Endometrial microvascular endothelial cells (primary cell): ENCODE data around the gene IGFBP4. TPM values are rescaled to one million over a fixed set of nuclear protein-coding genes. Genes with fewer than 3 reads are reported as not detected.

Experiments used
- in situ Hi-C: cut with HindIII; loops from 2 replicates; pipeline ENCODE4 v1.10.0; 2017; ENCODE audit warnings: low sequenced_read_pairs, low pct_unique_long_range_greater_than_20kb; ENCODE audit errors: inconsistent ontology term
- total RNA-seq: library from RNA; depleted of rRNA; stranded (reverse); fragments of >200 nt; gene quantifications from one replicate; pipeline ENCODE4 v1.2.3, GENCODE V29; 2015; ENCODE audit errors: inconsistent ontology term

IGFBP4 gene
- total RNA-seq, 1 donor from 2014 or later, result 66.7 TPM

DNA sequence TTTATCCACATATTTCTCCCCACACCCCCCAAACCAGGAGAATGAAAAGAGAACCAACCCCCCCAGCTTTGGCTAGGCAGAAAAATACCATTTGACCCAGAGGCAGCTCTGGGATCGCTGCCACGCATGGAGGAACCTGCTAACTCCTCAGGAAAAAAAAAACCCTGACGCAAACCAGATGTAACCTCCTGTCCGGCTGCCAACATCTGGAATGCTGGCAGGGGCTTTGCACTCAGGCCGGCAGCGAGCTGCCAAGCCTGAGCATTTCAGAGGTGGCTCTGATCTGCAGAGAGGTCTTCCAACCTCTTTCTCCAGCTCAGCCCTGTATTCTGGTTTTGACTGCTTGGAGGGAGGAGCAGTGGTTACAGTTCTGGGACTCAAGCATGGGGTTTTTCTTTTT is 8.2 kb downstream of the IGFBP4 start:
- in situ Hi-C loops, result no loop called here

DNA sequence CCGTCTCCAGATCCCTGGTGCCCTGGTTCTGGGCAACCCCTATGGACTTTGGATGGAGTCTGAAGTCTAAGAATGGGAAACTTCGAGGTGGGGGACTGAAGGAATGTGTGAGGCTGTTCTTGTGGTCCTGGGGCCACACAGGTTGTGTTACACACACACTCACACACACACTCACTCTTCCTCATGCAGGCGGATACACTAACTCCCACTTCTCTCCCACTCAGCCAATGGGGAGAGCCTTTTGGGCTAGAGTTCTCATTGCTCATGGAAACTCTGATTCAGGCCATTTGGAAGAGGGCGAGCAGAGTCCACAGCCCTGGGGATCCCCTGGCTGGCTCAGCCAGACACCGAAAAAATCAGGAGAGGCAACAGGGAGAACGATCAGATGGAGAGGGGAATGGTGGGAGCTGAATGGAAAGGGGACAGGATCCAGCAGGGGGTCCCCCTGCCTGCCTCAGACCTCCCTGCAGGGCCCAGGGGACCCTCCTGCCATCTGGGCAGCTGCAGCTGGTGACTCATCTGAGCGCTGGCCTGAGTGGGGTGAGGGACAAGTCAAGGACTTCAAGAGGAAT is 9.1 kb downstream of the IGFBP4 start:
- in situ Hi-C loops, result no loop called here

DNA sequence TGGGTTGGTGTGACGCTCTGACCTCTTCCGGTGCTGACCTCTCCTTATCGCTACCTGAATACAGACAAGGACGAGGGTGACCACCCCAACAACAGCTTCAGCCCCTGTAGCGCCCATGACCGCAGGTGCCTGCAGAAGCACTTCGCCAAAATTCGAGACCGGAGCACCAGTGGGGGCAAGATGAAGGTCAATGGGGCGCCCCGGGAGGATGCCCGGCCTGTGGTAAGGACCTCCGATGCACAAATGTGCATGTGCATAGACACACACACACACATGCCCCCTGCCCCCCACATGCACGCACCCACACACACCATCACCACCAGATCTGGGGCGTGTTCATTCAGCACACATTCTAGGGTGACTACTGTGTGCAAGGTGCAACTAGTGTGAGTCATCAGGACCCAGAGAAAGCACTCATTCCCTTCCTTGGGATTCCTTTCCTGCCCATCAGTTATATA is 9.7 kb downstream of the IGFBP4 start:
- in situ Hi-C loops, result no loop called here

DNA sequence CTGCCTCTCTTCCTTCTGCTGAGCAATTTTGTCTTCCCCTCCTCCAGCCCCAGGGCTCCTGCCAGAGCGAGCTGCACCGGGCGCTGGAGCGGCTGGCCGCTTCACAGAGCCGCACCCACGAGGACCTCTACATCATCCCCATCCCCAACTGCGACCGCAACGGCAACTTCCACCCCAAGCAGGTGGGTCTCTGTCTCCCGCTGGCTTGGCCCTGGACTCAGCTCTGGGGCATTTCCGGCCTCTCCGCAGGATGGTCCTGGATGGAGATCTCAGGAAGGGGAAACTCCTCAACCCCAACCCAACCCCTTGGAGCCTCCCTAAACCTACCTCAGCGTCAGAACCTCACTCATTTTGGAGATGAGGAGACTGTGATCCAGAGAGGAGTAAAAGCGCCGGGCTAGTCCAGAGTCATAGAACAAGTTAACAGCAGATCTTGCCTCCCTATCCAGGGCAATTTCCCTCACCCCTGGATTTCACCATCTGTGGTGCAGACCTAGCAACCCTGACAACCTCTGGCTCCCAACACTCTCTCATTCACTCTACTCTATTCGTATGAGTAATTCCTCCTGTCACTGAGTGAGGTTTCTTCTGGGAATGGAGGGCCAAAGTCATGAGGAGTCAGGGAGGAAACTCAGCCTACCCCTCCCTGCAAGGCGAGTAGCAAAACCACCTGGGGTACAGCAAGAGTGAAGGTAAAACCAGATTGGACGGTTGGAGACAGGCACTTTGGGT is 10.8 kb downstream of the IGFBP4 start:
- in situ Hi-C loops, result no loop called here

GRCh38 chr17:40454613-40454995 is 11.4 kb downstream of the IGFBP4 start:
- in situ Hi-C loops, result no loop called here

DNA sequence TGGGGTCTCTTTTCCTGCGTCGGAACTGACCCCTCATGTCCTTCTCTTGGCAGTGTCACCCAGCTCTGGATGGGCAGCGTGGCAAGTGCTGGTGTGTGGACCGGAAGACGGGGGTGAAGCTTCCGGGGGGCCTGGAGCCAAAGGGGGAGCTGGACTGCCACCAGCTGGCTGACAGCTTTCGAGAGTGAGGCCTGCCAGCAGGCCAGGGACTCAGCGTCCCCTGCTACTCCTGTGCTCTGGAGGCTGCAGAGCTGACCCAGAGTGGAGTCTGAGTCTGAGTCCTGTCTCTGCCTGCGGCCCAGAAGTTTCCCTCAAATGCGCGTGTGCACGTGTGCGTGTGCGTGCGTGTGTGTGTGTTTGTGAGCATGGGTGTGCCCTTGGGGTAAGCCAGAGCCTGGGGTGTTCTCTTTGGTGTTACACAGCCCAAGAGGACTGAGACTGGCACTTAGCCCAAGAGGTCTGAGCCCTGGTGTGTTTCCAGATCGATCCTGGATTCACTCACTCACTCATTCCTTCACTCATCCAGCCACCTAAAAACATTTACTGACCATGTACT is 13.2 kb downstream of the IGFBP4 start:
- in situ Hi-C loops, result no loop called here

DNA sequence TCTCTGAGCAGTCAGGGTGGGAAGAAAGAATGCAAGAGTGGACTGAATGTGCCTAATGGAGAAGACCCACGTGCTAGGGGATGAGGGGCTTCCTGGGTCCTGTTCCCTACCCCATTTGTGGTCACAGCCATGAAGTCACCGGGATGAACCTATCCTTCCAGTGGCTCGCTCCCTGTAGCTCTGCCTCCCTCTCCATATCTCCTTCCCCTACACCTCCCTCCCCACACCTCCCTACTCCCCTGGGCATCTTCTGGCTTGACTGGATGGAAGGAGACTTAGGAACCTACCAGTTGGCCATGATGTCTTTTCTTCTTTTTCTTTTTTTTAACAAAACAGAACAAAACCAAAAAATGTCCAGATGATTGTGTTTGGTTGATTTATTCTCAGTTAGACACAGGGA is 14.1 kb downstream of the IGFBP4 start:
- in situ Hi-C loops, result no loop called here

GRCh38 chr17:40457964-40458791 is 14.9 kb downstream of the IGFBP4 start:
- in situ Hi-C loops, result no loop called here

GRCh38 chr17:40458851-40459482 is 15.7 kb downstream of the IGFBP4 start:
- in situ Hi-C loops, result no loop called here

GRCh38 chr17:40459636-40460603 is 16.7 kb downstream of the IGFBP4 start:
- in situ Hi-C loops, result no loop called here

GRCh38 chr17:40460604-40460967 is 17.3 kb downstream of the IGFBP4 start:
- in situ Hi-C loops, result no loop called here

- in situ Hi-C loops, result no loop called here
Measured at GRCh38 chr17:40460968-40461731, 17.9 kb downstream of the IGFBP4 start.

DNA sequence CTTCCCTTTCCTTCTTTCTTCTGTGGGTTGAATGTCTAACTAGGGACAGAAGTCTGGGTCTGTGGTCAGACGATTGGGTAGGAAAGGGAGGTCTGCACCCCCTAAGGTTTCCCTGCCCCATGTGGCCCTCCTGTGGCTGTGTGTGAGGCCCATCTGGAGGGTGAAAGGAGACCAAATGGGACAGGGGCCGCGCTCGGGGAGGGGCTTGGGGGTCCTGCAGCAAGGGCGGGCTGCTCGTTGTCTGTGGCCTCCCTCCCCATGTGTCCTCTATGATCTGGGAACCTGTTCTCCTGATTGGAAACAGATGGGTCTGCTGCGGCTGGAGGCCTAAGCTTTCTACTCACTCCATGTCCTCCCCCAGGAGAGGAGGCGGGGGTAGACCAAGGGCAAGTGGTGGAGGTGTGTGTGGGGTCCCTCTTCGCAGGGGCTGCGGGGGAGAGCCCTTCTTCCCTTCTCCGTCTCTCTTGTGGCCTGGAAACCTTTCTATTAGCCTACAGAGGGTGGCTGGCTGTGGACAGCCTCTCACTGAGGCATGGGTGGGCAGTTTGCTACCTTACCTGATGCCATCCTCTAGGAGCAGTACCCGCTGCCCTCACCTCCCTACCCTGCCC is 18.6 kb downstream of the IGFBP4 start:
- in situ Hi-C loops, result no loop called here

DNA sequence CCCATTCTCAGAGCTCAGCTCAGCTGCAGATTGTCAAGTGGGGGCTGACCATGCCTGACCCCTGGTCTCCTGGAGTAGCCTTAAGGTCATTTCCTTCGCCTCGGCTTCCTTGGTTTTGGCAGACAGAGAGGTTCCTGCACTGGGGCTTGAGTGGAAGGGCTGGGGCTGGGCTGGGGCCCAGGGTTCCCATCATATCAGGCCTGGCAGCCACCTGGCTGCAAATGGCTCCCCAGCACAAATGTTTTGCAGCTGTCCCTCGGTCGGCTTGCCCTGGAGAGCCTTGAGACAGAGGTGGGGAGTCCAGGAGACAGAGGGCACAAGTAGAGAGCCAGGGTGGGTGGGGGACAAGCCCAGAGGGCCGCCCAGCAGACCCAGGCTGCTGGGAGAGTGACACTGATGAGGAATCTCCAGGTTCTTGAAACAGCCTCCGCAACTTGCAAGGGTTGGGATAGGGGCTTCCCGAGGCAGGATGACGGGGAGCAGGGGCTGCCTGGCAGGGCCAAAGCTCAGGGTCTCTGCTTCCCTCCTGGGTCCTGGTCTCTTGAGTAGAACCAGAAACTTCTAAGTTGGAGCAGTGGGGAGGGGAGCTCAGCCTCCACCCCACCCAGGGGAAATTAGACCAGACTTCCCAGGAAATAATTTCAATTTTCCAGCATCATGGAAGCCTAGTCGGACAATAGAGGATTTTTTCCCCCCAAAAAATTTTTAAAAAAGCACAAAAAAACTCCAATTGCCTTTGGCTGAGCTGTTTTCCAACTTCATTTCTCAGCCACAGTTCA is 19.3 kb downstream of the IGFBP4 start:
- in situ Hi-C loops, result no loop called here

DNA sequence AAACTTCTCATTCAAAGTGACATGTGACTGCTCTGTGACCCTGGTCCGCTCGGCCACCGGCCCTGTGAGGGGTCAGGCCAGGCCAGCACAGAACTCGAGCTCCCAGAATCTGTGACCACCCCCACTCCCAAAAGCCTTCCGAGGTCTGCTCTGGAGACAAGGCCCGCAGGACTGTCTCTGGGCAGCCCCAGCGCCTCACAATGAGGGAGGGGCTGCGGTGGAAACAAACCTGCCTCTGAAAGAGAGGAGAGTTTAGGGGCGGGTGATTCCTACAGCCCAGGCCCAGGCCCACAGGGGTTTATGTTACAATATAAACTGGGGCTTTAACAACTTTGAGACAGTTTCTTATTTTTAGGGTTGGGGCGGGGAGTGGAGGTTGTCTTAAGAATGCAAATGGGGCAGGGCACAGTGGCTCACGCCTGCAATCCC is 19.9 kb downstream of the IGFBP4 start:
- in situ Hi-C loops, result no loop called here

DNA sequence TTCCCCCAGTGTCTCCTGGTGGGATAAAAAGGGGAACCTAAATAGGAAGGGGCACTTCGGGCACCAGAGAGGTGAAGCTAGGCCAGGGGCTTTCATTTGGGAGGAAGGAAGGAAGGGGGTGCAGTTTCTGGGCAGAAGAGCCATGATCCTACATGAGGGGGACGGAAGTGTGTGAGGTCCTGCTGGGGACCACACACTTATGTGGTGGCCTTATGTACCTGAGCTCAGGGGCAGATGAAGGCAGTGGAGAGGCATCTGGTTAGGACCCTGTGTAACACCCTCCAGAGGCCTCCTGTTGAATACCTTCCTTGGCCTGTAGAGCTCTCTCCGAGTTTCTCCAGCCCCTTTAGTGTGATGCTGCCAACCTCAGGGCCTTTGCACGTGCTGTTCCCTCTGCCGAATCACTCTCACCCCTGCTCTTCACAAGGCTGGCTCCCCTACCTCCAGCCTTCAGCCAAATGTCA is 21.2 kb downstream of the IGFBP4 start:
- in situ Hi-C loops, result no loop called here
